Stimulated activated CD8-positive, alpha-beta memory T cell treated with anti-CD3 and anti-CD28 coated beads, Interleukin-12 subunit alpha, Interleukin-12 subunit beta, amount 100 ng/mL, for 4 hours (primary cell): ENCODE data around the gene HPRT1.

Experiments
- DNase-seq: peaks from one replicate; pipeline ENCODE4 v3.0.0-alpha.2; 2020; ENCODE audit warnings: low read depth

The HPRT1 gene

GRCh38 chrX:134476284-134476683 lies 16.3 kb downstream of the HPRT1 start:
- no peak for DNase-seq

- no peak for DNase-seq
These were observed 18.4 kb downstream of the HPRT1 start for GRCh38 chrX:134478374-134478773.

GRCh38 chrX:134480061-134480460 lies 20.1 kb downstream of the HPRT1 start:
- no peak for DNase-seq

GRCh38 chrX:134481339-134481738 lies 21.4 kb downstream of the HPRT1 start:
- no peak for DNase-seq

- DNase-seq, result no peak
These were observed 22.4 kb downstream of the HPRT1 start for GRCh38 chrX:134482371-134482770.

GRCh38 chrX:134484039-134484438 lies 24.1 kb downstream of the HPRT1 start:
- no peak for DNase-seq

- no peak for DNase-seq
These were observed 42.0 kb downstream of the HPRT1 start for GRCh38 chrX:134501941-134502340.

GRCh38 chrX:134502686-134503085 lies 42.7 kb downstream of the HPRT1 start:
- no peak for DNase-seq

- DNase-seq, result no peak
These were observed 52.6 kb downstream of the HPRT1 start for GRCh38 chrX:134512566-134512965.

GRCh38 chrX:134513091-134513490 lies 53.1 kb downstream of the HPRT1 start:
- no peak for DNase-seq

- no peak for DNase-seq
These were observed 61.0 kb downstream of the HPRT1 start for GRCh38 chrX:134520860-134521390.

- DNase-seq, result no peak
These were observed 64.2 kb downstream of the HPRT1 start for GRCh38 chrX:134524181-134524580.

GRCh38 chrX:134525086-134525792 lies 65.3 kb downstream of the HPRT1 start:
- DNase-seq, result no peak

GRCh38 chrX:134526399-134526798 lies 66.4 kb downstream of the HPRT1 start:
- no peak for DNase-seq

- no peak for DNase-seq
These were observed 69.0 kb downstream of the HPRT1 start for GRCh38 chrX:134528960-134529359.

GRCh38 chrX:134529481-134529880 lies 69.5 kb downstream of the HPRT1 start:
- DNase-seq, result no peak

GRCh38 chrX:134530845-134531244 lies 70.9 kb downstream of the HPRT1 start:
- no peak for DNase-seq

- DNase-seq, result no peak
These were observed 73.4 kb downstream of the HPRT1 start for GRCh38 chrX:134533352-134533751.

GRCh38 chrX:134533952-134534351 lies 74.0 kb downstream of the HPRT1 start:
- DNase-seq, result no peak

GRCh38 chrX:134537179-134537955 lies 77.4 kb downstream of the HPRT1 start:
- DNase-seq, result no peak

- DNase-seq, result no peak
These were observed 78.4 kb downstream of the HPRT1 start for GRCh38 chrX:134538316-134538715.

- DNase-seq, result no peak
These were observed 81.9 kb downstream of the HPRT1 start for GRCh38 chrX:134541906-134542305.

- DNase-seq, result no peak
These were observed 82.5 kb downstream of the HPRT1 start for GRCh38 chrX:134542485-134542884.
